OCI-LY3 (cell line): ENCODE measurements around the gene MPV17L2.

Source experiments
- CTCF ChIP-seq: fragments of 200-600, 300-600 bp; sonication (generic); IDR thresholded peaks from 2 replicates; pipeline ENCODE4 v1.5.1; 2014; ENCODE audit warnings: antibody characterized with exemption, low read length, low read depth
- EZH2phosphoT487 ChIP-seq: fragments of 200-600 bp; shearing (Covaris generic); IDR thresholded peaks from 2 replicates; pipeline ENCODE4 v1.6.1; 2018; ENCODE audit warnings: antibody characterized with exemption, mixed run types, low read depth

- no peak for TF ChIP-seq CTCF
- TF ChIP-seq EZH2phosphoT487, result no peak
Observed at GRCh38 chr19:18183529-18183928, 9.5 kb upstream of the MPV17L2 start.
